Spleen (tissue), 11 donors: ENCODE measurements around the gene GCDH. TPM values are rescaled to one million over a fixed set of nuclear protein-coding genes. Genes with fewer than 3 reads are reported as not detected.

Experiments
- DNase-seq: peaks from one replicate; pipeline ENCODE4 v3.0.0-alpha.2; 2020
- H3K27ac ChIP-seq, 8 donors: fragments of 200-600 bp; sonication (generic) in 7 of 8; 1 replicate in 4 of 8; 2 replicates in 4 of 8; pipeline versions ENCODE4 v1.5.0 to v1.8.0; 2016 to 2021; ENCODE audit warnings: inconsistent platforms in 4 of 8, mild to moderate bottlenecking in 4 of 8, moderate library complexity in 1 of 8
- H3K27me3 ChIP-seq, 7 donors: fragments of 200-600 bp; sonication (generic) in 6 of 7; replicated peaks in 1 of 7; 1 replicate in 4 of 7; 2 replicates in 3 of 7; pipeline versions ENCODE4 v1.5.0 to v1.8.0; 2016 to 2021; ENCODE audit warnings: inconsistent platforms in 3 of 7, mild to moderate bottlenecking in 1 of 7
- H3K36me3 ChIP-seq, 6 donors: fragments of 200-600 bp; sonication (generic) in 5 of 6; 1 replicate in 4 of 6; 2 replicates in 2 of 6; pipeline versions ENCODE4 v1.5.0 to v1.8.0; 2016 to 2021; ENCODE audit warnings: inconsistent platforms in 2 of 6
- H3K4me1 ChIP-seq, 6 donors: fragments of 200-600 bp; sonication (generic) in 5 of 6; 1 replicate in 3 of 6; 2 replicates in 3 of 6; pipeline versions ENCODE4 v1.5.0 to v1.8.0; 2016 to 2021; ENCODE audit warnings: inconsistent platforms in 3 of 6
- H3K4me3 ChIP-seq, 8 donors: fragments of 200-600 bp; sonication (generic) in 7 of 8; 1 replicate in 4 of 8; 2 replicates in 4 of 8; pipeline versions ENCODE4 v1.5.0 to v1.8.0; 2016 to 2021; ENCODE audit warnings: inconsistent platforms in 4 of 8, mild to moderate bottlenecking in 4 of 8, moderate library complexity in 2 of 8
- H3K9me3 ChIP-seq, 8 donors: fragments of 200-600 bp; sonication (generic) in 7 of 8; 1 replicate in 4 of 8; 2 replicates in 4 of 8; pipeline versions ENCODE4 v1.5.0 to v1.8.0; 2016 to 2021; ENCODE audit warnings: inconsistent platforms in 4 of 8
- CTCF ChIP-seq, 11 experiments: fragments of 200-600 bp in 7 of 11; fragments of 450-650 bp in 4 of 11; sonication (generic) in 4 of 11; IDR thresholded peaks in 8 of 11; conservative IDR thresholded peaks in 3 of 11; 1 replicate in 7 of 11; 2 replicates in 4 of 11; pipeline versions ENCODE4 v1.4.0 to v1.8.0; 2016 to 2021; ENCODE audit warnings: antibody characterized with exemption in 11 of 11, inconsistent platforms in 4 of 11, mild to moderate bottlenecking in 1 of 11
- POLR2A ChIP-seq, 3 donors: fragments of 450-650 bp; IDR thresholded peaks; one replicate each; pipeline ENCODE4 v1.5.1; 2017; ENCODE audit warnings: antibody characterized with exemption in 3 of 3, mild to moderate bottlenecking in 1 of 3
- POLR2AphosphoS5 ChIP-seq, 3 donors: sonication (generic); formaldehyde crosslinking; IDR thresholded peaks; one replicate each; pipeline ENCODE4 v1.5.1; 2017; ENCODE audit warnings: antibody characterized with exemption in 3 of 3
- WGBS, 5 donors: extraction: QIAGEN DNeasy Blood & Tissue Kit in 3 of 5; methylation state at CpG; one replicate each; pipeline versions ENCODE4 v1.1.5 to v1.1.7; 2013 to 2018; 5-methylcytosine and 5-hydroxymethylcytosine counted together
- intact Hi-C: fragments of 100-400 bp; cut with DNase I; formaldehyde crosslinking; loops from one replicate; pipeline ENCODE4 v1.15.0; 2023; ENCODE audit warnings: low total_unique reads
- polyA plus RNA-seq, 3 donors: library from polyadenylated mRNA; stranded (reverse); fragments of 200-250 nt; gene quantifications; one replicate each; pipeline ENCODE4 v1.2.1, GENCODE V29; 2013
- total RNA-seq, 7 donors: library from RNA; depleted of rRNA in 3 of 7; stranded (reverse); fragments of >200 nt in 3 of 7; fragmentation: NEBNext Ultra II Directional in 4 of 7; extraction: Animal tissue kit (Norgen Biotek cat#: 25700) in 4 of 7; gene quantifications; one replicate each; pipeline versions ENCODE4 v1.1.0 to v1.2.1, GENCODE V29; 2016 to 2021
- donor health status: healthy with polysubstance abuse.
- donor health status: DM: no; HTN: no; CAD: no; lungs with moderate emphysema.
- donor health status: DM: no; HTN: no; CAD: no.
- donor health status: Bipolar disorder and iron deficiency.
- donor health status: healthy.
- donor health status: DM: no; HTN: no; CAD: no.
- donor health status: DM: yes; HTN: yes; CAD: no.

GCDH gene
- total and polyA plus RNA-seq, 10 donors = 16.3 to 48.4 (median 28.2) TPM

- TF ChIP-seq POLR2A (IDR thresholded peaks at IDR 0.05) (no peak), POLR2AphosphoS5 (IDR thresholded peaks at IDR 0.05) (peak in 1 of 3 donors; percentile 0)
- peaks cover 0 to 17% (median 4%) of the 10 kb centered on the region in 8 donors for H3K9me3 ChIP-seq
- WGBS, 5 donors = 91 to 97% (median 92%) methylated on average over 24 to 86 of the region's 86 CpGs
- intact Hi-C loops = no loop called here
- H3K27me3 ChIP-seq = no peaks in the 10 kb centered on the region
- peak overlapping the region in 1 of 8 donors; percentile 34 for H3K4me3 ChIP-seq
- H3K36me3 ChIP-seq = peaks cover 0 to 61% (median 42%) of the 10 kb centered on the region in 6 donors
- H3K4me1 ChIP-seq = peaks cover 0 to 9% (median 0%) of the 10 kb centered on the region in 6 donors
- no peak for DNase-seq
- H3K27ac ChIP-seq = no peak overlapping the region
Observed at GRCh38 chr19:12873891-12874745, 16.8 kb upstream of the GCDH start.

GRCh38 chr19:12875086-12875485 is 15.9 kb upstream of the GCDH start:
- Histone ChIP-seq H3K4me3 (no peak overlapping the region), H3K9me3 (peaks cover 0 to 17% (median 4%) of the 10 kb centered on the region in 8 donors), H3K27ac (no peak overlapping the region), H3K4me1 (peaks cover 0 to 15% (median 5%) of the 10 kb centered on the region in 6 donors), H3K27me3 (no peaks in the 10 kb centered on the region), H3K36me3 (peaks cover 0 to 61% (median 42%) of the 10 kb centered on the region in 6 donors)
- DNase-seq = no peak
- intact Hi-C loops = no loop called here
- WGBS, 5 donors = 92 to 99% (median 96%) methylated on average over 6 of the region's 6 CpGs
- TF ChIP-seq CTCF (IDR thresholded peaks at IDR 0.05 in 8 of 11, conservative IDR thresholded peaks at IDR 0.05 in 3 of 11) (no peak), POLR2AphosphoS5 (IDR thresholded peaks at IDR 0.05) (no peak), POLR2A (IDR thresholded peaks at IDR 0.05) (no peak)

GRCh38 chr19:12880551-12881171 is 10.3 kb upstream of the GCDH start:
- Histone ChIP-seq H3K36me3 (peaks cover 0 to 33% (median 29%) of the 10 kb centered on the region in 6 donors), H3K9me3 (peaks cover 0 to 28% (median 10%) of the 10 kb centered on the region in 8 donors), H3K4me1 (peaks cover 11 to 62% (median 37%) of the 10 kb centered on the region in 6 donors), H3K27me3 (peaks cover 0 to 17% (median 14%) of the 10 kb centered on the region in 7 donors), H3K4me3 (peak overlapping the region; percentile 62 to 92 (median 72)), H3K27ac (peak overlapping the region; percentile 83 to 95 (median 88))
- DNase-seq = peak; percentile 88
- no peak for TF ChIP-seq CTCF (IDR thresholded peaks at IDR 0.05 in 8 of 11, conservative IDR thresholded peaks at IDR 0.05 in 3 of 11)
- no peak for TF ChIP-seq POLR2AphosphoS5 (IDR thresholded peaks at IDR 0.05)
- TF ChIP-seq POLR2A (IDR thresholded peaks at IDR 0.05) = no peak
- intact Hi-C loops = loop anchor here (10.0 kb wide), 1 partner anchor 84 kb away; the partner anchor contains the start of gene DAND5
- 15 to 21% (median 19%) methylated on average over 13 to 29 of the region's 29 CpGs for WGBS, 5 donors

- Histone ChIP-seq H3K36me3 (peaks cover 0 to 27% (median 23%) of the 10 kb centered on the region in 6 donors), H3K27ac (peak within 1 kb of the TSS; percentile 83 to 95 (median 88)), H3K9me3 (peaks cover 0 to 28% (median 10%) of the 10 kb centered on the region in 8 donors), H3K4me1 (peaks cover 11 to 69% (median 41%) of the 10 kb centered on the region in 6 donors), H3K27me3 (peaks cover 0 to 23% (median 16%) of the 10 kb centered on the region in 7 donors), H3K4me3 (peak within 1 kb of the TSS; percentile 62 to 92 (median 72))
- peak; percentile 99 for DNase-seq
- intact Hi-C loops = loop anchor here (10.0 kb wide), 1 partner anchor 84 kb away; the partner anchor contains the start of gene DAND5
- 0% methylated on average over 11 to 38 of the region's 38 CpGs for WGBS, 5 donors
- TF ChIP-seq CTCF (IDR thresholded peaks at IDR 0.05 in 8 of 11, conservative IDR thresholded peaks at IDR 0.05 in 3 of 11) (peak in 2 of 11 experiments; percentile 15 to 35), POLR2AphosphoS5 (IDR thresholded peaks at IDR 0.05) (peak; percentile 88 to 95 (median 91)), POLR2A (IDR thresholded peaks at IDR 0.05) (peak; percentile 18 to 83 (median 41))
Observed at GRCh38 chr19:12881172-12881808, 9.7 kb upstream of the GCDH start, which contains the start of gene DNASE2. Gene DNASE2, minus strand, starts transcription at chr19:12881449. Its CDS starts 74 bp downstream, at chr19:12881375.
